ENCODE results near the gene XPNPEP1. TPM values are rescaled to one million over a fixed set of nuclear protein-coding genes. Genes with fewer than 3 reads are reported as not detected.

Gene XPNPEP1
- total RNA-seq, 1 donor, result 123 TPM

- Histone ChIP-seq H3K4me2 (ENCODE audit: insufficient read depth, low read length) (no peak overlapping the region), H3K4me1 (ENCODE audit: insufficient read depth, low read length) (peaks cover 31% of the 10 kb centered on the region), H3K9me3 (ENCODE audit: low read depth, low read length) (no peaks in the 10 kb centered on the region), H2AFZ (ENCODE audit: low read length) (no peak overlapping the region), H3K36me3 (ENCODE audit: insufficient read depth, low read length) (peaks cover 7% of the 10 kb centered on the region), H4K20me1 (ENCODE audit: insufficient read depth, low read length) (peaks cover 11% of the 10 kb centered on the region), H3K4me3 (ENCODE audit: insufficient read depth, low read length) (no peak overlapping the region), H3K27me3 (ENCODE audit: insufficient read depth, low read length) (no peaks in the 10 kb centered on the region), H3K79me2 (ENCODE audit: insufficient read depth, low read length) (peaks cover 81% of the 10 kb centered on the region), H3K27ac (ENCODE audit: low read depth, low read length) (peak overlapping the region; percentile 68)
- no peak for DNase-seq (ENCODE audit: insufficient read length, low spot score, missing footprints)
- no peak for TF ChIP-seq CTCF (IDR thresholded peaks at IDR 0.05; ENCODE audit: extremely low read depth, low read depth, low read length)
Measured at GRCh38 chr10:109915566-109915965, 7.7 kb downstream of the XPNPEP1 start.

GRCh38 chr10:109914966-109915365 lies 8.3 kb downstream of the XPNPEP1 start:
- Histone ChIP-seq H3K27me3 (ENCODE audit: insufficient read depth, low read length) (no peaks in the 10 kb centered on the region), H2AFZ (ENCODE audit: low read length) (no peak overlapping the region), H3K4me1 (ENCODE audit: insufficient read depth, low read length) (peaks cover 31% of the 10 kb centered on the region), H3K79me2 (ENCODE audit: insufficient read depth, low read length) (peaks cover 80% of the 10 kb centered on the region), H3K36me3 (ENCODE audit: insufficient read depth, low read length) (peaks cover 7% of the 10 kb centered on the region), H3K4me2 (ENCODE audit: insufficient read depth, low read length) (no peak overlapping the region), H3K27ac (ENCODE audit: low read depth, low read length) (peak overlapping the region; percentile 68), H3K9me3 (ENCODE audit: low read depth, low read length) (no peaks in the 10 kb centered on the region), H3K4me3 (ENCODE audit: insufficient read depth, low read length) (no peak overlapping the region), H4K20me1 (ENCODE audit: insufficient read depth, low read length) (peaks cover 11% of the 10 kb centered on the region)
- DNase-seq (ENCODE audit: insufficient read length, low spot score, missing footprints), result peak; percentile 91
- TF ChIP-seq CTCF (IDR thresholded peaks at IDR 0.05; ENCODE audit: extremely low read depth, low read depth, low read length), result no peak

GRCh38 chr10:109913306-109913892 lies 9.9 kb downstream of the XPNPEP1 start:
- Histone ChIP-seq H3K9me3 (ENCODE audit: low read depth, low read length) (no peaks in the 10 kb centered on the region), H3K27ac (ENCODE audit: low read depth, low read length) (peak overlapping the region; percentile 49), H2AFZ (ENCODE audit: low read length) (no peak overlapping the region), H3K27me3 (ENCODE audit: insufficient read depth, low read length) (no peaks in the 10 kb centered on the region), H4K20me1 (ENCODE audit: insufficient read depth, low read length) (peaks cover 11% of the 10 kb centered on the region), H3K4me2 (ENCODE audit: insufficient read depth, low read length) (no peak overlapping the region), H3K4me3 (ENCODE audit: insufficient read depth, low read length) (no peak overlapping the region), H3K36me3 (ENCODE audit: insufficient read depth, low read length) (peaks cover 9% of the 10 kb centered on the region), H3K4me1 (ENCODE audit: insufficient read depth, low read length) (peaks cover 28% of the 10 kb centered on the region), H3K79me2 (ENCODE audit: insufficient read depth, low read length) (peaks cover 79% of the 10 kb centered on the region)
- no peak for TF ChIP-seq CTCF (IDR thresholded peaks at IDR 0.05; ENCODE audit: extremely low read depth, low read depth, low read length)
- no peak for DNase-seq (ENCODE audit: insufficient read length, low spot score, missing footprints)

GRCh38 chr10:109912335-109913281 lies 10.7 kb downstream of the XPNPEP1 start:
- no peak overlapping the region for H3K4me3 ChIP-seq (ENCODE audit: insufficient read depth, low read length)
- peak overlapping the region; percentile 49 for H3K27ac ChIP-seq (ENCODE audit: low read depth, low read length)
- no peaks in the 10 kb centered on the region for H3K9me3 ChIP-seq (ENCODE audit: low read depth, low read length)
- H3K27me3 ChIP-seq (ENCODE audit: insufficient read depth, low read length), result no peaks in the 10 kb centered on the region
- H3K4me1 ChIP-seq (ENCODE audit: insufficient read depth, low read length), result peaks cover 28% of the 10 kb centered on the region
- H3K79me2 ChIP-seq (ENCODE audit: insufficient read depth, low read length), result peaks cover 80% of the 10 kb centered on the region
- no peak for DNase-seq (ENCODE audit: insufficient read length, low spot score, missing footprints)
- H3K4me2 ChIP-seq (ENCODE audit: insufficient read depth, low read length), result no peak overlapping the region
- H2AFZ ChIP-seq (ENCODE audit: low read length), result no peak overlapping the region
- H4K20me1 ChIP-seq (ENCODE audit: insufficient read depth, low read length), result peaks cover 11% of the 10 kb centered on the region
- no peak for TF ChIP-seq CTCF (IDR thresholded peaks at IDR 0.05; ENCODE audit: extremely low read depth, low read depth, low read length)
- peaks cover 17% of the 10 kb centered on the region for H3K36me3 ChIP-seq (ENCODE audit: insufficient read depth, low read length)

Measured in osteoblast (primary cell).